ACC112 (cell line): Measurements from ENCODE around the gene HDAC4.

ENCODE experiments used
- H2AFZ ChIP-seq: fragments of 200-600 bp; sonication (generic); one replicate; pipeline ENCODE4 v1.6.0; 2017; ENCODE audit warnings: antibody characterized with exemption, low read length; ENCODE audit not compliant: unreplicated experiment
- H3K27ac ChIP-seq: fragments of 200-600 bp; sonication (generic); 2 replicates; pipeline ENCODE4 v1.5.1; 2014; ENCODE audit warnings: low read depth, mild to moderate bottlenecking, antibody characterized with exemption, low read length, moderate library complexity
- H3K27me3 ChIP-seq: fragments of 200-600 bp; sonication (generic); 2 replicates; pipeline ENCODE4 v1.6.1; 2014; ENCODE audit warnings: mild to moderate bottlenecking, antibody characterized with exemption, low read length, moderate library complexity, mixed read lengths; ENCODE audit not compliant: insufficient read depth
- H3K36me3 ChIP-seq: fragments of 200-600 bp; sonication (generic); 2 replicates; pipeline ENCODE4 v1.6.1; 2016; ENCODE audit warnings: mild to moderate bottlenecking, antibody characterized with exemption, low read length, moderate library complexity, mixed read lengths; ENCODE audit not compliant: insufficient read depth
- H3K4me1 ChIP-seq: fragments of 200-600 bp; sonication (generic); one replicate; pipeline ENCODE4 v1.6.1; 2016; ENCODE audit warnings: low read length, mixed read lengths; ENCODE audit not compliant: insufficient read depth, unreplicated experiment, control insufficient read depth
- H3K4me3 ChIP-seq: fragments of 200-600 bp; sonication (generic); 2 replicates; pipeline ENCODE4 v1.5.1; 2014; ENCODE audit warnings: mild to moderate bottlenecking, low read depth, low read length
- H3K79me2 ChIP-seq: fragments of 200-600 bp; sonication (generic); one replicate; pipeline ENCODE4 v1.6.0; 2016; ENCODE audit warnings: low read length; ENCODE audit not compliant: control insufficient read depth, unreplicated experiment, insufficient read depth

HDAC4 gene

GRCh38 chr2:239206851-239207250 is 194.0 kb downstream of the HDAC4 start:
- no peak overlapping the region for H3K4me3 ChIP-seq
- no peaks in the 10 kb centered on the region for H3K79me2 ChIP-seq
- H3K4me1 ChIP-seq, result no peaks in the 10 kb centered on the region
- H3K36me3 ChIP-seq, result no peaks in the 10 kb centered on the region
- H3K27ac ChIP-seq, result no peak overlapping the region
- H2AFZ ChIP-seq, result no peak overlapping the region
- H3K27me3 ChIP-seq, result no peaks in the 10 kb centered on the region

GRCh38 chr2:239206042-239206441 is 194.8 kb downstream of the HDAC4 start:
- Histone ChIP-seq H3K4me3 (no peak overlapping the region), H3K36me3 (no peaks in the 10 kb centered on the region), H3K79me2 (no peaks in the 10 kb centered on the region), H3K27me3 (no peaks in the 10 kb centered on the region), H2AFZ (no peak overlapping the region), H3K4me1 (no peaks in the 10 kb centered on the region), H3K27ac (no peak overlapping the region)

DNA sequence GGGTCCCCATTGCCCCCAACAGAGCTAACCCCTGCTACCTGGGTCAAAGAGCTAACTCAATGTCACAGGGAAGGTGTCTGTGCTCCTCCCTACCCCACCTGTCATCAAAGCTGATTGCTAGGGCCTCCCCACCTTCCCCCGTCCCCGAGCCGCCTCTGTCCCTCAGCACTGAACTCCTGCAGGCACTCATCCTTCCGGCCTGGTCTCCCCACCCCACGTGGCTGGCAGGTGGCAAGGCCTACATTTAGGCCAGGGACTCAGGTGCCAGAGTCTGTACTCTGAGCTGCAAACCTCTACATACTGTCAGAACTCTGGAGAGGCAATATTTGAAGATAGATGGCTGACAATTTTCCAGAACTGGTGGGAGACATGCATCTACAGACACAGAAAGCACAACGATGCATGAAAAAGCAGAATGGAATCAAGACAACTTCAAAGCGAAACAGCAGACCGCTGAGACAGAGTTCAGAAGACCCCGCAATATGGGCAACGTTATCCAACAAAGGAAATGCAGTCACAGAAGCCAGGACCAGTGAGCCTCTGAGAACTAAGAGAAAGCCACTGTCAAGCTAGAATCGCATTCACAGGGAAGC is 195.8 kb downstream of the HDAC4 start:
- no peak overlapping the region for H3K4me3 ChIP-seq
- H3K27me3 ChIP-seq, result no peaks in the 10 kb centered on the region
- H3K36me3 ChIP-seq, result no peaks in the 10 kb centered on the region
- no peaks in the 10 kb centered on the region for H3K4me1 ChIP-seq
- H2AFZ ChIP-seq, result no peak overlapping the region
- H3K27ac ChIP-seq, result no peak overlapping the region
- H3K79me2 ChIP-seq, result no peaks in the 10 kb centered on the region

DNA sequence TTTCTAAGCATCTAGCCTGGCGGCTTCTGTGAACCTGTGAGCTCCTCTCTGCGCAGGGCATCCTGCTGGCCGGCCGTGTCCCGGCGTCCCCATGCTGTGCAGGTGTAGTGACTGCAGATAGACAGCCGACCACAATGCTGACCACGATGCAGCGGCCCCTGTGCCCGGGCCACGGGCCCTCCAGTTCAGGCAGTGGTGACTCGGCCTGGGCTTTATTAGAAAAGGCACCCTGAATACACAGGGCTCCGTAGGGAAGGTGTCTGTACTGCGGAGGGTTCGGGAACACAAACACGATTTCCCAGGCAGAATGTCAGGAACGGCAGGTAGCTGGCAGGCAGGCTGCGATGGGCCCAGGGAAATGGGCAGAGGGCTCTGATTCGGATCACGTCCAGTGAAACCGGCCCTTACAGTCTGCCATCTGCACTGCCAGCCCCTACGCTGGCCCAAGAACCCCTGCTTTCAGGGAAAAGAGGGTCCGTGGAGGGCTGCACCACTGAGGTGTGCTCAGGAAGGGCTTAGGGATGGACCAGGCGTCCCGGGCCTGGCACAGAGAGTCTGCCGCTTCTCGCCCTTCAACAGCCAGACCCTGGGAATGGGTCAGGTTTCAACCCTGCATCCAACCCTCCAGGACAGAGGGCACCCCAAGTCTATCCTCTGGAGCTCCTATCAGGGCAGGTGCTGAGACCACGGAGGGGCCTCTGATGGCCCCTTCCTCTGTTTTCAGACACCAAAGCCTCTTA is 196.5 kb downstream of the HDAC4 start:
- H3K4me3 ChIP-seq, result no peak overlapping the region
- no peaks in the 10 kb centered on the region for H3K4me1 ChIP-seq
- H2AFZ ChIP-seq, result no peak overlapping the region
- no peaks in the 10 kb centered on the region for H3K79me2 ChIP-seq
- no peak overlapping the region for H3K27ac ChIP-seq
- H3K36me3 ChIP-seq, result no peaks in the 10 kb centered on the region
- H3K27me3 ChIP-seq, result no peaks in the 10 kb centered on the region

GRCh38 chr2:239203443-239204135 is 197.2 kb downstream of the HDAC4 start:
- no peaks in the 10 kb centered on the region for H3K4me1 ChIP-seq
- no peaks in the 10 kb centered on the region for H3K27me3 ChIP-seq
- H3K27ac ChIP-seq, result no peak overlapping the region
- no peak overlapping the region for H3K4me3 ChIP-seq
- H3K36me3 ChIP-seq, result no peaks in the 10 kb centered on the region
- no peak overlapping the region for H2AFZ ChIP-seq
- no peaks in the 10 kb centered on the region for H3K79me2 ChIP-seq

DNA sequence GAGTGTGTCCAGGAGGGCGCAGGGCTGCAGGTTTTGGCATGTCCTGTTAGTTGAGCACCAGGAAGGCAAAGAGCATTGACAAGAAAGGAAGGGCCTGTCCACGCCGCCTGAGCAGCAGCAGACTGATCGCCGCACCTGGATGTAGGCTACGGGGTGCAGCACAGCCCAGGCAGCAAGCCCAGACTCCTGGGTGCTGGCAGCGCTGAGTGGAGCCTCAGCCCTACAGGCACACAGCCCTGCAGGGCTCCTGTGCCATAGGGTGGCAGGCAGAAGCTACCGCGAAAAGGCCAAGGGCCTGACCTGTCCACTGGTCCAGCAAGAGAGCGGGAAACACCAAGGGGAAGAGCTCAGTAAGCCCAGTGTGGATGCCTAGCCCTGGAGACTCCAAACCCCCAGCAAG is 198.0 kb downstream of the HDAC4 start:
- H3K4me1 ChIP-seq, result no peaks in the 10 kb centered on the region
- H2AFZ ChIP-seq, result no peak overlapping the region
- no peak overlapping the region for H3K27ac ChIP-seq
- no peaks in the 10 kb centered on the region for H3K27me3 ChIP-seq
- H3K79me2 ChIP-seq, result no peaks in the 10 kb centered on the region
- no peak overlapping the region for H3K4me3 ChIP-seq
- H3K36me3 ChIP-seq, result no peaks in the 10 kb centered on the region

DNA sequence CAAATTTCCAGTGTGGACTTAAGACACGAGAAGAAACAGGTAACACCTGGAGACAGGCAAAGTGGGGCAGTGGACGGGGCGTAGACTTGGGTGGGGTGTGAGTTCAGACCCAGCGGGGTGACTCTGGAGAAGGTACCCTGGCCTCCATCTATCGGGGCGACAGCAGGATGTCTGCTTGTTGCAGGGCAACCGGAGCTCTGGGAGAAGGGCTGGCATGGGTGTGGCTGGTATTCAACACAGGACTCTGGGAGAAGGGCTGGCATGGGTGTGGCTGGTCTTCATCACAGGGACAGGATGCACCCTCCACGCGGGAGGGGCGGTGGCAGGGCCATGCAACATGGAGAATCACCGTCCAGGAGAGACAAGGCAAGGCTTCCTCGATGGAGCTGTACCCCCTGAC is 198.5 kb downstream of the HDAC4 start:
- H3K27me3 ChIP-seq, result no peaks in the 10 kb centered on the region
- no peaks in the 10 kb centered on the region for H3K79me2 ChIP-seq
- no peaks in the 10 kb centered on the region for H3K36me3 ChIP-seq
- no peak overlapping the region for H2AFZ ChIP-seq
- H3K4me3 ChIP-seq, result no peak overlapping the region
- H3K4me1 ChIP-seq, result no peaks in the 10 kb centered on the region
- H3K27ac ChIP-seq, result no peak overlapping the region

DNA sequence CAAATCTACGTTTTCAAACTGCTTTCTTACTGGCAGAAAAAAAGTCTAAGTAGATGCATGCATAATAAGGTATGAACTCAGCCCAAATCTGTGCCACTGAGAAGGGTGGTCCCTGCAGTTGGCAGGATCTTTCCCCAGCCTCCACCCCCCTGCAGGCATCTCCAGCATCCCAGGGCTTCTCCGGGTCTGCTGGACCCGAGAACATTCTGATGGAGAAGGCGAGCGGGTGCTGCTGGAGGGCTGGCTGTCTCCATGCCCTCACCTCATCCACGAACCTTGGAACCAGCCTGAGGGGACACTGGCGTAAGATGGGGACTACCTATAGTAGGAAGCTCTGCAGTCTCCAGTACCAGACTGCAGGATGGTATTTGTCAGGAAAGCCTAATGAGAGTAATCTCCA is 198.9 kb downstream of the HDAC4 start:
- H2AFZ ChIP-seq, result no peak overlapping the region
- no peaks in the 10 kb centered on the region for H3K79me2 ChIP-seq
- no peak overlapping the region for H3K27ac ChIP-seq

DNA sequence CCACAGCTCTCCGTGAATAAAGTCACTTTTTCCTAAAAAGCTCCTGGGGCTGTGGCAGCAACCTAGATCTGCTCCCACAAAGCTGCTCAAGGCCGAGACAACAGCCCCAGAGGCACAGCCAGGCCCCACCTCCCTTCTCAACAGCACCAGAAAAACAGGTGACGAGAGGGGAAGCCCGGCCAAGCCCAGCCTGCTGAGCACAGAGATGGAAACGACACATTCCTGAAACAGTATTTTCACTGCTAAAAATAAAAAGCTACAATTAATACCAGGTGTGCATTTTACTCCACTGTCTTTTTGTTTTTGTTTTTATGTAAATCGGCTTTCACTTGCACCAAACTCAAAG is 199.3 kb downstream of the HDAC4 start:
- no peaks in the 10 kb centered on the region for H3K36me3 ChIP-seq
- no peak overlapping the region for H3K27ac ChIP-seq
- H2AFZ ChIP-seq, result no peak overlapping the region
- no peak overlapping the region for H3K4me3 ChIP-seq
- H3K4me1 ChIP-seq, result no peaks in the 10 kb centered on the region
- no peaks in the 10 kb centered on the region for H3K79me2 ChIP-seq
- H3K27me3 ChIP-seq, result no peaks in the 10 kb centered on the region

More for the DNA sequence above, 198.9 kb downstream of the HDAC4 start:
- H3K4me3 ChIP-seq, result no peak overlapping the region
- no peaks in the 10 kb centered on the region for H3K27me3 ChIP-seq
- no peaks in the 10 kb centered on the region for H3K36me3 ChIP-seq
- no peaks in the 10 kb centered on the region for H3K4me1 ChIP-seq

GRCh38 chr2:239200646-239201530 is 199.9 kb downstream of the HDAC4 start:
- Histone ChIP-seq H3K4me1 (no peaks in the 10 kb centered on the region), H3K27ac (no peak overlapping the region), H3K36me3 (no peaks in the 10 kb centered on the region), H3K79me2 (no peaks in the 10 kb centered on the region), H3K27me3 (no peaks in the 10 kb centered on the region), H2AFZ (no peak overlapping the region), H3K4me3 (no peak overlapping the region)
